KMS-11 (cell line): ENCODE data around the gene MAP4K4.

Experiments used
- H2AFZ ChIP-seq: fragments of 200-600 bp; sonication (generic); 2 replicates; pipeline ENCODE4 v1.6.1; 2016; ENCODE audit warnings: antibody characterized with exemption, mixed run types, low read depth
- H3K27ac ChIP-seq: fragments of 200-600 bp; sonication (generic); 2 replicates; pipeline ENCODE4 v1.6.1; 2016; ENCODE audit warnings: mild to moderate bottlenecking, mixed run types
- H3K27me3 ChIP-seq: fragments of 200-600 bp; sonication (generic); 2 replicates; pipeline ENCODE4 v1.6.1; 2017; ENCODE audit warnings: mild to moderate bottlenecking, low read depth, mixed run types, moderate library complexity; ENCODE audit not compliant: insufficient read depth
- H3K36me3 ChIP-seq: fragments of 200-600 bp; sonication (generic); 2 replicates; pipeline ENCODE4 v1.6.1; 2017; ENCODE audit warnings: mild to moderate bottlenecking, mixed run types; ENCODE audit not compliant: insufficient read depth
- H3K4me1 ChIP-seq: fragments of 200-600 bp; sonication (generic); 2 replicates; pipeline ENCODE4 v1.6.1; 2016; ENCODE audit warnings: mild to moderate bottlenecking, low read depth, mixed run types; ENCODE audit not compliant: poor library complexity, severe bottlenecking
- H3K4me2 ChIP-seq: fragments of 200-600 bp; sonication (generic); 2 replicates; pipeline ENCODE4 v1.7.0; 2016; ENCODE audit warnings: mild to moderate bottlenecking, mixed run types
- H3K4me3 ChIP-seq: fragments of 200-600 bp; sonication (generic); IDR thresholded peaks from 2 replicates; pipeline ENCODE4 v1.6.1; 2017; ENCODE audit warnings: low read depth, low read length, mixed read lengths; ENCODE audit not compliant: insufficient read depth
- H3K79me2 ChIP-seq: fragments of 200-600 bp; sonication (generic); 2 replicates; pipeline ENCODE4 v1.6.1; 2016; ENCODE audit warnings: low read depth, mixed run types; ENCODE audit not compliant: insufficient read depth
- H3K9ac ChIP-seq: fragments of 200-600 bp; sonication (generic); 2 replicates; pipeline ENCODE4 v1.6.1; 2016; ENCODE audit warnings: mild to moderate bottlenecking, mixed run types
- H4K20me1 ChIP-seq: fragments of 200-600 bp; sonication (generic); 2 replicates; pipeline ENCODE4 v1.6.1; 2016; ENCODE audit warnings: mild to moderate bottlenecking, mixed run types; ENCODE audit not compliant: insufficient read depth
- CTCF ChIP-seq: fragments of 200-600 bp; sonication (generic); conservative IDR thresholded peaks from 2 replicates; pipeline ENCODE4 v1.6.1; 2017; ENCODE audit warnings: low read depth, mild to moderate bottlenecking, antibody characterized with exemption, low read length, moderate library complexity, mixed read lengths

Gene MAP4K4

DNA sequence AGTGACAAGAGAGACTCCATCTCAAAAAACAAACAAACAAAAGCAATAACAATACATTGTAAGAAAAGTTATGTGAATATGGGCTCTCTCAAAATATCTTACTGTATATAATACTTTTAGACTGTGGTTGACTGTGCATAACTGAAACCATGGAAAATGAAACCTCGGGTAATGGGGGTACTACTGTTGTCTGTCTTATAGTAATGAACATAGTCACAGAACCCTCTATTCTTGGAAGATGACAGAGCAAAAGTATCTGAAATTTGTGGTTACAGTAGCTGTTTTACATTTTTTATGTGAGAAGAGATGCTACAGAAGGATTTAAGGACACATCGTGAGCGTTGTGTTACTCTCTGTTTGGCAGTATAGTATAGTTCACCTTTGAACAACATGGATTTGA is 60.5 kb downstream of the MAP4K4 start:
- H3K27me3 ChIP-seq, result no peaks in the 10 kb centered on the region
- TF ChIP-seq CTCF, result no peak
- no peak overlapping the region for H3K27ac ChIP-seq
- H3K9ac ChIP-seq, result no peak overlapping the region
- H3K4me1 ChIP-seq, result peaks cover 61% of the 10 kb centered on the region
- no peak overlapping the region for H2AFZ ChIP-seq
- H3K4me2 ChIP-seq, result peak overlapping the region; percentile 70
- no peak overlapping the region for H3K4me3 ChIP-seq
- H3K79me2 ChIP-seq, result peaks cover 13% of the 10 kb centered on the region; the same call in 1 of the 2 replicates
- H3K36me3 ChIP-seq, result no peaks in the 10 kb centered on the region
- H4K20me1 ChIP-seq, result peaks cover 8% of the 10 kb centered on the region; the same call in 1 of the 2 replicates

GRCh38 chr2:101759162-101759561 is 61.7 kb downstream of the MAP4K4 start:
- Histone ChIP-seq H4K20me1 (peaks cover 4% of the 10 kb centered on the region; the same call in 1 of the 2 replicates), H3K27ac (no peak overlapping the region), H3K4me3 (no peak overlapping the region), H3K4me1 (peaks cover 49% of the 10 kb centered on the region), H3K4me2 (no peak overlapping the region), H3K36me3 (no peaks in the 10 kb centered on the region), H3K79me2 (peaks cover 20% of the 10 kb centered on the region; the same call in 1 of the 2 replicates), H2AFZ (no peak overlapping the region), H3K9ac (no peak overlapping the region), H3K27me3 (no peaks in the 10 kb centered on the region)
- no peak for TF ChIP-seq CTCF

- Histone ChIP-seq H3K27ac (no peak overlapping the region), H3K27me3 (no peaks in the 10 kb centered on the region), H3K79me2 (peaks cover 11% of the 10 kb centered on the region; the same call in 1 of the 2 replicates)
Observed at GRCh38 chr2:101762451-101763171, 65.1 kb downstream of the MAP4K4 start.

DNA sequence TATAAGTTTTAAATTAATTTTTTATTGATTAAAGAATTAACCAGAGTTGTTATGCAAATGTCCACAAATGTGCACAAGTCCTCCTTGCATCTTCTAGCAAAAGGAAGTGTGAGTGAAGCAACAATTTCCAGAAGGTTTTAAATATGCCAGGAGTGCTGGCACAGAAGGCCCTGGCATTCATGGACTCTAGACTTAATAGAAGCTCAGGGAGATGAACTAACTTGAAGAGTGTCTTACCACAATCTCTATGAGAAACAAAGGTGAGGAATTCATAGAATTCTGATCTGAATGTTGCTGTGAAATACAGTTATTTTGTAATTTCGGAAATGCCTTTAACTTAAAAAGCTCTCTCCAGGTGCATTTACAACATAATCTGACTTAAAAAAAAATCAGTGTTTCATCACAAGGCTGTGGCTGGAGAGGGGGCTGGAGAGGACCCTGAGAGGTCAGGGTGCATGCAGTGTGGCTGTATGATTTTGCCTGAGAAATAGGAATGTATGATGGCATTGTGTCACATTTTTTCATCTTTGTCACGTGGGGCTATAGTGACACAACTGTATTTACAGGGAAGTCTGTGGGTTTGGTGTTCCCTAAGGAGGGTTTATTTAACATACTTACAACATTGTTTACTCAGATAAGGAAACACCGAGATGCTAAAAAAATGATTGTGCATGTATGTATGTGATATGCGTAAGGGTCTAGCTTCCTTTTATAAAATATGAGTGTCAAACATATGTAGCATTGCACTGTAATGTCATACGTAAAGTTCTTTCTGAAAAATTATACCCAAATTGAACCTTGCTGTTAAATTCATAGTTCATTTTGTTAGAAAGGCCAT is 66.2 kb downstream of the MAP4K4 start:
- Histone ChIP-seq H3K4me2 (no peak overlapping the region), H3K9ac (no peak overlapping the region), H2AFZ (no peak overlapping the region), H3K27me3 (no peaks in the 10 kb centered on the region), H3K27ac (no peak overlapping the region), H3K36me3 (no peaks in the 10 kb centered on the region), H3K4me3 (no peak overlapping the region), H3K79me2 (peaks cover 6% of the 10 kb centered on the region; the same call in 1 of the 2 replicates), H3K4me1 (peaks cover 28% of the 10 kb centered on the region), H4K20me1 (no peaks in the 10 kb centered on the region)
- no peak for TF ChIP-seq CTCF

More at GRCh38 chr2:101762451-101763171, 65.1 kb downstream of the MAP4K4 start:
- Histone ChIP-seq H3K4me3 (no peak overlapping the region), H4K20me1 (peaks cover 4% of the 10 kb centered on the region; the same call in 1 of the 2 replicates), H3K36me3 (no peaks in the 10 kb centered on the region), H3K9ac (no peak overlapping the region), H3K4me2 (no peak overlapping the region), H2AFZ (no peak overlapping the region), H3K4me1 (peaks cover 37% of the 10 kb centered on the region)
- TF ChIP-seq CTCF, result no peak
